GM23338 (cell line): ENCODE data around the gene TMEM154. TPM values are rescaled to one million over a fixed set of nuclear protein-coding genes. Genes with fewer than 3 reads are reported as not detected.

Experiments
- ATAC-seq: fragments of 200-7000 bp; cut with Tn5 transposase; 3 replicates; pipeline ENCODE4 v1.9.1; 2020
- DNase-seq: peaks from one replicate; pipeline ENCODE4 v3.0.0-alpha.2; 2015; ENCODE audit warnings: low spot score
- H2AFZ ChIP-seq: fragments of 200-600 bp; sonication (generic); 2 replicates; pipeline ENCODE4 v1.8.0; 2016; ENCODE audit warnings: antibody characterized with exemption, mild to moderate bottlenecking, moderate library complexity
- H3F3A ChIP-seq: fragments of 200-600 bp; sonication (generic); replicated peaks from 2 replicates; pipeline ENCODE4 v1.8.0; 2017; ENCODE audit warnings: antibody characterized with exemption, mixed run types, low read depth
- H3K27ac ChIP-seq: fragments of 200-600 bp; sonication (generic); 2 replicates; pipeline ENCODE4 v1.6.1; 2016; ENCODE audit warnings: low read depth
- H3K27me3 ChIP-seq: fragments of 200-600 bp; sonication (generic); 2 replicates; pipeline ENCODE4 v1.8.0; 2016; ENCODE audit warnings: mild to moderate bottlenecking, mixed run types, moderate library complexity; ENCODE audit not compliant: insufficient read depth
- H3K36me3 ChIP-seq: fragments of 200-600 bp; sonication (generic); 2 replicates; pipeline ENCODE4 v1.8.0; 2016; ENCODE audit warnings: mild to moderate bottlenecking; ENCODE audit not compliant: insufficient read depth
- H3K4me1 ChIP-seq: fragments of 200-600 bp; sonication (generic); 2 replicates; pipeline ENCODE4 v1.8.0; 2016; ENCODE audit warnings: mild to moderate bottlenecking, moderate library complexity; ENCODE audit not compliant: insufficient read depth
- H3K4me2 ChIP-seq: fragments of 200-600 bp; sonication (generic); 2 replicates; pipeline ENCODE4 v1.7.1; 2017; ENCODE audit warnings: mixed run types
- H3K4me3 ChIP-seq: fragments of 200-600 bp; sonication (generic); 2 replicates; pipeline ENCODE4 v1.6.1; 2016; ENCODE audit warnings: mixed run types
- H3K79me2 ChIP-seq: fragments of 200-600 bp; sonication (generic); replicated peaks from 2 replicates; pipeline ENCODE4 v1.8.0; 2017; ENCODE audit warnings: mild to moderate bottlenecking; ENCODE audit not compliant: insufficient read depth
- H3K9me2 ChIP-seq: fragments of 200-600 bp; sonication (generic); 2 replicates; pipeline ENCODE4 v1.8.0; 2017; ENCODE audit not compliant: insufficient read depth
- H4K20me1 ChIP-seq: fragments of 200-600 bp; sonication (generic); replicated peaks from 2 replicates; pipeline ENCODE4 v1.8.0; 2017; ENCODE audit warnings: mild to moderate bottlenecking; ENCODE audit not compliant: insufficient read depth
- H3K27ac Mint-ChIP-seq: 2 replicates; pipeline ENCODE4 v1.8.0; 2020; ENCODE audit warnings: inconsistent platforms, mild to moderate bottlenecking, moderate library complexity, mixed read lengths
- H3K27me3 Mint-ChIP-seq: 3 replicates; pipeline ENCODE4 v1.8.0; 2022; ENCODE audit warnings: low read depth, mild to moderate bottlenecking, moderate library complexity, mixed read lengths, inconsistent platforms; ENCODE audit not compliant: insufficient read depth, poor library complexity
- H3K36me3 Mint-ChIP-seq: 3 replicates; pipeline ENCODE4 v1.8.0; 2021; ENCODE audit warnings: low read depth, mild to moderate bottlenecking, inconsistent platforms, moderate library complexity, mixed read lengths
- H3K4me1 Mint-ChIP-seq: 3 replicates; pipeline ENCODE4 v1.8.0; 2020; ENCODE audit warnings: mild to moderate bottlenecking, inconsistent platforms, mixed read lengths
- H3K4me3 Mint-ChIP-seq: 3 replicates; pipeline ENCODE4 v1.8.0; 2021; ENCODE audit warnings: moderate library complexity, mild to moderate bottlenecking, inconsistent platforms, mixed read lengths
- H3K9me3 Mint-ChIP-seq: 3 replicates; pipeline ENCODE4 v1.8.0; 2020; ENCODE audit warnings: moderate library complexity, mild to moderate bottlenecking, inconsistent platforms, mixed read lengths
- CTCF ChIP-seq, 2 experiments: fragments of 200-600 bp in 1 of 2; sonication (generic) in 1 of 2; conservative IDR thresholded peaks; 2 replicates each; pipeline versions ENCODE4 v1.5.1 to v1.6.1; 2016 to 2017; ENCODE audit warnings: antibody characterized with exemption in 2 of 2, low read depth in 2 of 2, mild to moderate bottlenecking in 2 of 2, moderate library complexity in 1 of 2
- ETS1 ChIP-seq: IDR thresholded peaks from 2 replicates; pipeline ENCODE4 v1.6.1; 2016; ENCODE audit warnings: antibody characterized with exemption
- EZH2 ChIP-seq: fragments of 200-600 bp; sonication (generic); IDR thresholded peaks from one replicate; pipeline ENCODE4 v1.8.0; 2017; ENCODE audit warnings: antibody characterized with exemption, mild to moderate bottlenecking, low read depth; ENCODE audit not compliant: unreplicated experiment
- EZH2phosphoT487 ChIP-seq: fragments of 200-600 bp; sonication (generic); IDR thresholded peaks from one replicate; pipeline ENCODE4 v1.8.1; 2018; ENCODE audit warnings: antibody characterized with exemption; ENCODE audit not compliant: unreplicated experiment
- JUNB ChIP-seq: IDR thresholded peaks from one replicate; pipeline ENCODE4 v1.6.1; 2016; ENCODE audit warnings: antibody characterized with exemption; ENCODE audit not compliant: unreplicated experiment
- NANOG ChIP-seq: IDR thresholded peaks from 2 replicates; pipeline ENCODE4 v1.6.1; 2016; ENCODE audit warnings: antibody characterized with exemption, borderline replicate concordance
- POLR2AphosphoS5 ChIP-seq: IDR thresholded peaks from 2 replicates; pipeline ENCODE4 v1.6.1; 2016; ENCODE audit warnings: antibody characterized with exemption, low read depth
- REST ChIP-seq: IDR thresholded peaks from one replicate; pipeline ENCODE4 v1.6.1; 2018; ENCODE audit warnings: antibody characterized with exemption; ENCODE audit not compliant: unreplicated experiment
- ZNF114 ChIP-seq: fragments of 250-450 bp; sonication (Bioruptor Pico); IDR thresholded peaks from 2 replicates; pipeline ENCODE4 v1.5.0; 2020; ENCODE audit warnings: mild to moderate bottlenecking, moderate library complexity
- ZNF331 ChIP-seq: fragments of 250-450 bp; sonication (Bioruptor Pico); IDR thresholded peaks from 2 replicates; pipeline ENCODE4 v1.5.0; 2020; ENCODE audit warnings: low read depth, mild to moderate bottlenecking, moderate library complexity
- polyA plus RNA-seq: library from polyadenylated mRNA; unstranded; fragments of >200 nt; fragmentation: Nextera tagmentation; extraction: Ambion mirVana; gene quantifications from 2 replicates; pipeline ENCODE4 v1.2.1, GENCODE V29; 2016
- total RNA-seq: library from RNA; depleted of rRNA; stranded (reverse); fragments of >200 nt; shearing (Covaris generic); gene quantifications from 2 replicates; pipeline ENCODE4 v1.2.3, GENCODE V29; 2014
- TF ChIP-seq, protein P1 (sequence below): fragments of 250-450 bp; sonication (Bioruptor Pico); IDR thresholded peaks from 2 replicates; pipeline ENCODE4 v1.5.0; 2020; ENCODE audit warnings: mild to moderate bottlenecking, moderate library complexity

The TMEM154 gene
- total and polyA plus RNA-seq, 2 experiments from 2014 or later, result 1.0 to 1.7 TPM

DNA sequence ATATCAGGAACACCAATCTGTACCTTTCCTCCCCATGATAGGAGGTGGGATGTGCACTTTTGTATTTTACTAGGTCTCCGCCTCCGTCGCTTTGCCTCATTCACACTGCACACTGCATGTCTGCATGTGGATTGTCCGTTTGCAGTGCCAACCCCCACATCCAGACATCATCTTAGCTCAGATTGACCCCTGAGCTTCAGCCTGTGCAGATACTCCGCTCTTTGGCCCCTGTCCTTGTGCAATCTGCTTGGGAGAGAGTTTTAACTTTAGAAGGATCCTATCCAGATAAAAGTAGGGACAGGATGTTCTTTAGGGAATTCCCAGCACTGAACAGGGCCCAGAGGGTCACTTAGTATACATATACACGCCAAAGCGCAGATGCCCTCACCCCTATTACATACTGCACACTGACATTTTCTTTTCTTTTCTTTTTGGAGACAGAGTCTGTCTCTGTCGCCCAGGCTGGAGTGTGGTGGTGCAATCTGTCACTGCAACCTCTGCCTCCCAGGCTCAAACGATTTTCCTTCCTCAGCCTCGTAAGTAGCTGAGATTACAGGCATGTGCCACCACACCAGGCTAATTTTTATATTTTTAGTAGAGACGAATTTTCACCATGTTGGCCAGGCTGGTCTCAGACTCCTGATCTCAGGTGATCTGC, 100.6 kb downstream of the TMEM154 start (continued):
- TF ChIP-seq ETS1, result no peak

GRCh38 chr4:152578670-152579069, 101.1 kb downstream of the TMEM154 start:
- H3K4me3 Mint-ChIP-seq, result no peak overlapping the region
- Histone ChIP-seq H3K36me3 (no peaks in the 10 kb centered on the region), H3K4me3 (no peak overlapping the region), H3K4me2 (no peak overlapping the region), H3K4me1 (peaks cover 4% of the 10 kb centered on the region; the same call in 1 of the 2 replicates), H2AFZ (no peak overlapping the region), H3F3A (no peaks in the 10 kb centered on the region), H3K27me3 (no peaks in the 10 kb centered on the region), H3K27ac (no peak overlapping the region), H3K79me2 (no peaks in the 10 kb centered on the region), H4K20me1 (no peaks in the 10 kb centered on the region), H3K9me2 (no peaks in the 10 kb centered on the region)
- peak; percentile 34 for DNase-seq
- H3K9me3 Mint-ChIP-seq, result no peaks in the 10 kb centered on the region
- H3K36me3 Mint-ChIP-seq, result no peaks in the 10 kb centered on the region
- H3K27ac Mint-ChIP-seq, result no peak overlapping the region
- H3K4me1 Mint-ChIP-seq, result peaks cover 10% of the 10 kb centered on the region
- H3K27me3 Mint-ChIP-seq, result peaks cover 2% of the 10 kb centered on the region
- peak; percentile 64 for ATAC-seq
- TF ChIP-seq REST (no peak), ETS1 (no peak), NANOG (no peak), POLR2AphosphoS5 (no peak), EZH2 (no peak), ZNF114 (CRISPR knock-in tag) (no peak), EZH2phosphoT487 (no peak), JUNB (no peak), CTCF (conservative IDR thresholded peaks at IDR 0.05; ENCODE audit: low read depth in 2 of 2) (no peak), ZNF331 (CRISPR knock-in tag) (no peak)
- TF ChIP-seq, protein P1, sequence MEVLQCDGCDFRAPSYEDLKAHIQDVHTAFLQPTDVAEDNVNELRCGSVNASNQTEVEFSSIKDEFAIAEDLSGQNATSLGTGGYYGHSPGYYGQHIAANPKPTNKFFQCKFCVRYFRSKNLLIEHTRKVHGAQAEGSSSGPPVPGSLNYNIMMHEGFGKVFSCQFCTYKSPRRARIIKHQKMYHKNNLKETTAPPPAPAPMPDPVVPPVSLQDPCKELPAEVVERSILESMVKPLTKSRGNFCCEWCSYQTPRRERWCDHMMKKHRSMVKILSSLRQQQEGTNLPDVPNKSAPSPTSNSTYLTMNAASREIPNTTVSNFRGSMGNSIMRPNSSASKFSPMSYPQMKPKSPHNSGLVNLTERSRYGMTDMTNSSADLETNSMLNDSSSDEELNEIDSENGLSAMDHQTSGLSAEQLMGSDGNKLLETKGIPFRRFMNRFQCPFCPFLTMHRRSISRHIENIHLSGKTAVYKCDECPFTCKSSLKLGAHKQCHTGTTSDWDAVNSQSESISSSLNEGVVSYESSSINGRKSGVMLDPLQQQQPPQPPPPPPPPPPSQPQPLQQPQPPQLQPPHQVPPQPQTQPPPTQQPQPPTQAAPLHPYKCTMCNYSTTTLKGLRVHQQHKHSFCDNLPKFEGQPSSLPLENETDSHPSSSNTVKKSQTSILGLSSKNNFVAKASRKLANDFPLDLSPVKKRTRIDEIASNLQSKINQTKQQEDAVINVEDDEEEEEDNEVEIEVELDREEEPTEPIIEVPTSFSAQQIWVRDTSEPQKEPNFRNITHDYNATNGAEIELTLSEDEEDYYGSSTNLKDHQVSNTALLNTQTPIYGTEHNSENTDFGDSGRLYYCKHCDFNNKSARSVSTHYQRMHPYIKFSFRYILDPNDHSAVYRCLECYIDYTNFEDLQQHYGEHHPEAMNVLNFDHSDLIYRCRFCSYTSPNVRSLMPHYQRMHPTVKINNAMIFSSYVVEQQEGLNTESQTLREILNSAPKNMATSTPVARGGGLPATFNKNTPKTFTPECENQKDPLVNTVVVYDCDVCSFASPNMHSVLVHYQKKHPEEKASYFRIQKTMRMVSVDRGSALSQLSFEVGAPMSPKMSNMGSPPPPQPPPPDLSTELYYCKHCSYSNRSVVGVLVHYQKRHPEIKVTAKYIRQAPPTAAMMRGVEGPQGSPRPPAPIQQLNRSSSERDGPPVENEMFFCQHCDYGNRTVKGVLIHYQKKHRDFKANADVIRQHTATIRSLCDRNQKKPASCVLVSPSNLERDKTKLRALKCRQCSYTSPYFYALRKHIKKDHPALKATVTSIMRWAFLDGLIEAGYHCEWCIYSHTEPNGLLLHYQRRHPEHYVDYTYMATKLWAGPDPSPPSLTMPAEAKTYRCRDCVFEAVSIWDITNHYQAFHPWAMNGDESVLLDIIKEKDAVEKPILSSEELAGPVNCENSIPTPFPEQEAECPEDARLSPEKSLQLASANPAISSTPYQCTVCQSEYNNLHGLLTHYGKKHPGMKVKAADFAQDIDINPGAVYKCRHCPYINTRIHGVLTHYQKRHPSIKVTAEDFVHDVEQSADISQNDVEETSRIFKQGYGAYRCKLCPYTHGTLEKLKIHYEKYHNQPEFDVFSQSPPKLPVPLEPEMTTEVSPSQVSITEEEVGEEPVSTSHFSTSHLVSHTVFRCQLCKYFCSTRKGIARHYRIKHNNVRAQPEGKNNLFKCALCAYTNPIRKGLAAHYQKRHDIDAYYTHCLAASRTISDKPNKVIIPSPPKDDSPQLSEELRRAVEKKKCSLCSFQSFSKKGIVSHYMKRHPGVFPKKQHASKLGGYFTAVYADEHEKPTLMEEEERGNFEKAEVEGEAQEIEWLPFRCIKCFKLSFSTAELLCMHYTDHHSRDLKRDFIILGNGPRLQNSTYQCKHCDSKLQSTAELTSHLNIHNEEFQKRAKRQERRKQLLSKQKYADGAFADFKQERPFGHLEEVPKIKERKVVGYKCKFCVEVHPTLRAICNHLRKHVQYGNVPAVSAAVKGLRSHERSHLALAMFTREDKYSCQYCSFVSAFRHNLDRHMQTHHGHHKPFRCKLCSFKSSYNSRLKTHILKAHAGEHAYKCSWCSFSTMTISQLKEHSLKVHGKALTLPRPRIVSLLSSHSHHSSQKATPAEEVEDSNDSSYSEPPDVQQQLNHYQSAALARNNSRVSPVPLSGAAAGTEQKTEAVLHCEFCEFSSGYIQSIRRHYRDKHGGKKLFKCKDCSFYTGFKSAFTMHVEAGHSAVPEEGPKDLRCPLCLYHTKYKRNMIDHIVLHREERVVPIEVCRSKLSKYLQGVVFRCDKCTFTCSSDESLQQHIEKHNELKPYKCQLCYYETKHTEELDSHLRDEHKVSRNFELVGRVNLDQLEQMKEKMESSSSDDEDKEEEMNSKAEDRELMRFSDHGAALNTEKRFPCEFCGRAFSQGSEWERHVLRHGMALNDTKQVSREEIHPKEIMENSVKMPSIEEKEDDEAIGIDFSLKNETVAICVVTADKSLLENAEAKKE (CRISPR knock-in tag), result no peak
